ENCODE results near the gene IYD.

IYD gene

DNA sequence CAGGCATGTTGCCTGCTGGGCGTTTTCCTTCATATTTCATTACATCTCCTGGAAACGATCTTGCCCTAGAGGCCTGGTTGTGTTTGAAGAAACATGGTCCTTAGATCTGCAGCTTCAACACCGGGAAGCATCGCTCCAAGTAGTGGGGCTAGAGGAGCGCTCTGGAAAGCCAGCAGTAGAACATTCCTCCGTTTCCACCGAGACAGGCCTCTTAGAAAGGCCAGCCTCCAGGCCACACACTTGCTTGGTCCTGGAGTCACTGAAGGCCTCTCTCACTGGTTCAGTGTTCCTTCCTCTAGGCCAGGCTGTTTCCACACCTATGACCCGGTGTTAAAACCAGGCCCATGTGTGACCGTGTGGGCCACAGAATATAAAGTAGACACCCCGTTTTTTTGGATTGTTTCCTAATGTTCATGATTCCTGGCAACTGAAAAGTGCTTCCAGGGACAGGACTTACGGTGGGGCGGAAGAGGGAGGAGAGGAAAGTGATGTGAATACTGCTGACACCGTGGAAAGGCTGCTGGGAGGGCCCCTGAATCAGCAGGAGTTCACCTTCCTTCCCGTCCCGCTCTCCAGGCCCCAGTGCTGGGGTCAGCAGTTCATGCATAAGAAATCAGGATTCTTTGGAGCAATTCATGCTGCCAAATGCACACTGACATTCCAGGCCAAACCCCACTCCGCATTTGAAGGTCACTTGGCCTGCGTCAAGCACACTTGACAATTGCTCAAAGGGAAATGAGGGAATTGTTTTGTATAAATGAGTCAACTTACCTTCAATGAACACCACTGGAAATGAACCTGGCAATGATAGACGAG lies 83.8 kb downstream of the IYD start:
- DNase-seq, result no peak
- intact Hi-C loops (cut with DNase I), result no loop called here

DNA sequence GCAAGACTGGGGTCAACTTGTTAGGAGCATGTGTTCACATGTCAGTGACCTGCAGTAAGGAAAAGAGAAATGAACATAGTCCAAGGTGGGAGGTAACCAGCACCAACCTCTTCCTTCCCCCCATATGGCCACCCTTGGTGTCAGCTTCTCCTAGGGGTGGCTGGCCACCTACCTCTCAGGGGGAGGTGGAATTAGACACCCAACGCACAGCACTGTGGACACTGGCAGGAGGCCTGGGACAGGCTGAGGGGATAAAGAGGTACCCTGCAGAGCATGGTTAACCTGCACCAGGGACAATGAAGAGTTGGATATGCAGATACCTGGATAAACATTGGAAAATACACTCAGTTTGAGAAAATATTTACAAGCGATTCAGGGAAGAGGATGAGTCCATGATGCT lies 84.5 kb downstream of the IYD start:
- intact Hi-C loops (cut with DNase I), result no loop called here
- DNase-seq, result no peak
